T47D (cell line): ENCODE data around the gene SRRM5.

Experiments
- DNase-seq, 2 experiments: peaks; one replicate each; pipeline versions ENCODE4 v3.0.0 to v3.0.0-alpha.2; 2011 to 2012; ENCODE audit warnings: low read depth in 1 of 2, low spot score in 1 of 2
- JUND ChIP-seq: IDR thresholded peaks from 2 replicates; pipeline ENCODE4 v1.6.1; 2012; ENCODE audit warnings: low read depth
- in situ Hi-C: cut with HindIII; loops from 2 replicates; pipeline ENCODE4 v1.10.0; 2016; ENCODE audit warnings: low sequenced_read_pairs, low pct_unique_long_range_greater_than_20kb

The SRRM5 gene

GRCh38 chr19:43610493-43610892 lies 1.4 kb upstream of the SRRM5 start:
- in situ Hi-C loops: no loop called here
- DNase-seq: no peak
- TF ChIP-seq JUND: no peak

- TF ChIP-seq JUND: no peak
- in situ Hi-C loops: no loop called here
- DNase-seq: no peak
Measured at GRCh38 chr19:43612374-43612773, 486 bp downstream of the SRRM5 start.

GRCh38 chr19:43616306-43616705 lies 4.4 kb downstream of the SRRM5 start:
- in situ Hi-C loops: no loop called here
- DNase-seq: no peak
- TF ChIP-seq JUND: no peak

GRCh38 chr19:43616954-43617353 lies 5.1 kb downstream of the SRRM5 start:
- in situ Hi-C loops: no loop called here
- TF ChIP-seq JUND: no peak
- DNase-seq: no peak

GRCh38 chr19:43618921-43619261 lies 7.0 kb downstream of the SRRM5 start:
- no peak for DNase-seq
- in situ Hi-C loops: no loop called here
- no peak for TF ChIP-seq JUND

GRCh38 chr19:43619262-43620060 lies 7.6 kb downstream of the SRRM5 start, which contains the start of gene ZNF428:
TSS of gene ZNF428 (minus strand) at chr19:43619629. CDS start at chr19:43614304, 5,325 bp downstream.
- no peak for TF ChIP-seq JUND

GRCh38 chr19:43620061-43621001 lies 8.4 kb downstream of the SRRM5 start:
- no peak for DNase-seq
- no peak for TF ChIP-seq JUND
- in situ Hi-C loops: no loop called here

More at GRCh38 chr19:43619262-43620060, 7.6 kb downstream of the SRRM5 start, which contains the start of gene ZNF428:
- DNase-seq: peak; percentile 60 to 91
- in situ Hi-C loops: no loop called here

- no peak for TF ChIP-seq JUND
- in situ Hi-C loops: no loop called here
- no peak for DNase-seq
Measured at GRCh38 chr19:43622070-43622469, 10.2 kb downstream of the SRRM5 start.

- no peak for TF ChIP-seq JUND
- no peak for DNase-seq
- in situ Hi-C loops: no loop called here
Measured at GRCh38 chr19:43622956-43623355, 11.1 kb downstream of the SRRM5 start.

GRCh38 chr19:43623889-43624670 lies 12.2 kb downstream of the SRRM5 start:
- no peak for TF ChIP-seq JUND
- no peak for DNase-seq
- in situ Hi-C loops: no loop called here

- TF ChIP-seq JUND: no peak
- in situ Hi-C loops: no loop called here
- no peak for DNase-seq
Measured at GRCh38 chr19:43624933-43625332, 13.0 kb downstream of the SRRM5 start.

- in situ Hi-C loops: no loop called here
- DNase-seq: peak in 1 of 2 experiments; percentile 25
- TF ChIP-seq JUND: no peak
Measured at GRCh38 chr19:43625918-43626579, 14.2 kb downstream of the SRRM5 start.
